ENCODE data around the gene MAFG. TPM values are rescaled to one million over a fixed set of nuclear protein-coding genes. Genes with fewer than 3 reads are reported as not detected.

Gene MAFG
- total RNA-seq, 1 experiment from 2014 or later, result 49.7 TPM

GRCh38 chr17:81909966-81910839 is 17.3 kb downstream of the MAFG start:
- Histone ChIP-seq H3K27me3 (replicated peaks; ENCODE audit: insufficient read depth, low read depth, low read length, poor library complexity) (no peaks in the 10 kb centered on the region), H3K36me3 (ENCODE audit: insufficient read depth, low read length, poor library complexity, severe bottlenecking) (peaks cover 51% of the 10 kb centered on the region), H3K9me3 (ENCODE audit: low read depth, low read length, poor library complexity, severe bottlenecking) (no peaks in the 10 kb centered on the region), H3K27ac (ENCODE audit: low read depth, low read length, poor library complexity, severe bottlenecking) (peak overlapping the region; percentile 62), H3K4me1 (ENCODE audit: insufficient read depth, low read length, poor library complexity, severe bottlenecking) (peaks cover 5% of the 10 kb centered on the region), H3K4me3 (ENCODE audit: low read depth, low read length, poor library complexity, severe bottlenecking) (peak overlapping the region; percentile 90)
- no peak for TF ChIP-seq CTCF (conservative IDR thresholded peaks at IDR 0.05; ENCODE audit: low read depth, low read length)
- no TSS peak for BruUV-seq (replicated peaks)
- intact Hi-C loops (cut with micrococcal nuclease; ENCODE audit: unreplicated experiment), result no loop called here
- ChIA-PET CTCF (no interaction called here), POLR2A (ENCODE audit: low non-redundant PET) (no interaction called here)
- no peak for DNase-seq (ENCODE audit: low spot score)

DNA sequence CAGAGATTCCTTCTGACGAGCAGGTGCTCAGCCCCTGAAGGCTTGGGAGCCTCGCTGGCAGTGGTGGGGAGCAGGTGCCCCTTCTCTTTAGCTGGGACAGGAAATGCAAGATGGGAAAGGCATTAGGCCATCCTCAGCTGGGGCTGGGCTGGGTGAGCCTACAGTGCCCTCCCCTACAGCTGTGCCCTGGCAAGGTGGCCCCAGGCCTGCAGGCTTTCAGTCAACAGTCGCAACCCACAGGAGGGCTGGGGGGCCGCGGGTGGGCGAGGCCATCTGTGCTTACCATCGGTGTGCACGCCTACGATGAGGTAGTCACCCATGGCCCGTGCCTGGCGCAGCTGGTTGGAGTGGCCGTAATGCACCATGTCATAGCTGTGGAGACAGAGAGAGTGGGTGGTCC is 18.3 kb downstream of the MAFG start:
- TF ChIP-seq EZH2 (IDR thresholded peaks at IDR 0.05; ENCODE audit: borderline replicate concordance, low read depth, low read length, poor library complexity, severe bottlenecking) (no peak), CTCF (conservative IDR thresholded peaks at IDR 0.05; ENCODE audit: low read depth, low read length) (no peak)
- no peak for DNase-seq (ENCODE audit: low spot score)
- no peaks in the 10 kb centered on the region for H3K9me3 ChIP-seq (ENCODE audit: low read depth, low read length, poor library complexity, severe bottlenecking)
- peaks cover 43% of the 10 kb centered on the region for H3K36me3 ChIP-seq (ENCODE audit: insufficient read depth, low read length, poor library complexity, severe bottlenecking)
- BruUV-seq (replicated peaks), result no TSS peak
- ChIA-PET CTCF (no interaction called here), POLR2A (ENCODE audit: low non-redundant PET) (no interaction called here)
- no peak overlapping the region for H3K27ac ChIP-seq (ENCODE audit: low read depth, low read length, poor library complexity, severe bottlenecking)
- no peaks in the 10 kb centered on the region for H3K27me3 ChIP-seq (replicated peaks; ENCODE audit: insufficient read depth, low read depth, low read length, poor library complexity)
- intact Hi-C loops (cut with micrococcal nuclease; ENCODE audit: unreplicated experiment), result no loop called here
- H3K4me1 ChIP-seq (ENCODE audit: insufficient read depth, low read length, poor library complexity, severe bottlenecking), result peaks cover 5% of the 10 kb centered on the region
- H3K4me3 ChIP-seq (ENCODE audit: low read depth, low read length, poor library complexity, severe bottlenecking), result no peak overlapping the region

GRCh38 chr17:81908793-81909192 is 18.7 kb downstream of the MAFG start:
- intact Hi-C loops (cut with micrococcal nuclease; ENCODE audit: unreplicated experiment), result no loop called here
- no peak overlapping the region for H3K4me3 ChIP-seq (ENCODE audit: low read depth, low read length, poor library complexity, severe bottlenecking)
- DNase-seq (ENCODE audit: low spot score), result no peak
- CTCF ChIA-PET, result no interaction called here
- no peaks in the 10 kb centered on the region for H3K27me3 ChIP-seq (replicated peaks; ENCODE audit: insufficient read depth, low read depth, low read length, poor library complexity)
- H3K9me3 ChIP-seq (ENCODE audit: low read depth, low read length, poor library complexity, severe bottlenecking), result no peaks in the 10 kb centered on the region
- no peak overlapping the region for H3K27ac ChIP-seq (ENCODE audit: low read depth, low read length, poor library complexity, severe bottlenecking)
- TF ChIP-seq EZH2 (IDR thresholded peaks at IDR 0.05; ENCODE audit: borderline replicate concordance, low read depth, low read length, poor library complexity, severe bottlenecking) (no peak), CTCF (conservative IDR thresholded peaks at IDR 0.05; ENCODE audit: low read depth, low read length) (no peak)
- H3K36me3 ChIP-seq (ENCODE audit: insufficient read depth, low read length, poor library complexity, severe bottlenecking), result peaks cover 42% of the 10 kb centered on the region
- peaks cover 5% of the 10 kb centered on the region for H3K4me1 ChIP-seq (ENCODE audit: insufficient read depth, low read length, poor library complexity, severe bottlenecking)
- POLR2A ChIA-PET (ENCODE audit: low non-redundant PET), result no interaction called here
- no TSS peak for BruUV-seq (replicated peaks)
